ENCODE results near the gene SLC35E2B.

Gene SLC35E2B

DNA sequence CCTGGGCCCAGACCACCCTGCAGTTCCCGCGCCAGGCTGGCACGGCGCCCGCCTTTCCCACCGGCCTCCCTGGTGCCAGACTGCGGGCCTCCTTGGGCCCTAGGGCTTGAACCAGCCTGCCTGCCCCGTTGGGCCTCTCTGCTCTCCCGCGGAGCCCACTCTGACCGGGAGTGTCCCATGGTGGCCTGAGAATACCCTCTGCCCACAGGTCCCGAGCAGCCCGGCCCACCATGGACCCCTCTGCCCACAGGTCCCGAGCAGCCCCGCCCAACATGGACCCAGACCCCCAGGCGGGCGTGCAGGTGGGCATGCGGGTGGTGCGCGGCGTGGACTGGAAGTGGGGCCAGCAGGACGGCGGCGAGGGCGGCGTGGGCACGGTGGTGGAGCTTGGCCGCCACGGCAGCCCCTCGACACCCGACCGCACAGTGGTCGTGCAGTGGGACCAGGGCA is 69.4 kb downstream of the SLC35E2B start:
- DNase-seq, result no peak

DNA sequence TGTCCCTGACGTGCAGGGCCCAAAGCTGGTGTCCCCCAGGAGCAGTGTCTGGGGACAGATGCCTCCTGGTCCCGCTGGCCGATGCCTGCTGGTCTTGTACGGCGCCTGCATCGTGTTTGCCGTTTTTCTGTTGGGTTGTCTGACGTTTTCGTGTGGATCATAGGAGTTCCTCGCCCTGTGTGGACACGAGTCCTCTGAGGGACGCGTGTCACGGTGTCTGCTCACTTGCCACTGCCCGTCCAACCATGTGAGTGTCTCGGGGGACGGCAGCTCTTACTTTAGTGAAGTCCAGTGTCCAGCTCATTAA is 69.9 kb downstream of the SLC35E2B start:
- DNase-seq, result no peak

DNA sequence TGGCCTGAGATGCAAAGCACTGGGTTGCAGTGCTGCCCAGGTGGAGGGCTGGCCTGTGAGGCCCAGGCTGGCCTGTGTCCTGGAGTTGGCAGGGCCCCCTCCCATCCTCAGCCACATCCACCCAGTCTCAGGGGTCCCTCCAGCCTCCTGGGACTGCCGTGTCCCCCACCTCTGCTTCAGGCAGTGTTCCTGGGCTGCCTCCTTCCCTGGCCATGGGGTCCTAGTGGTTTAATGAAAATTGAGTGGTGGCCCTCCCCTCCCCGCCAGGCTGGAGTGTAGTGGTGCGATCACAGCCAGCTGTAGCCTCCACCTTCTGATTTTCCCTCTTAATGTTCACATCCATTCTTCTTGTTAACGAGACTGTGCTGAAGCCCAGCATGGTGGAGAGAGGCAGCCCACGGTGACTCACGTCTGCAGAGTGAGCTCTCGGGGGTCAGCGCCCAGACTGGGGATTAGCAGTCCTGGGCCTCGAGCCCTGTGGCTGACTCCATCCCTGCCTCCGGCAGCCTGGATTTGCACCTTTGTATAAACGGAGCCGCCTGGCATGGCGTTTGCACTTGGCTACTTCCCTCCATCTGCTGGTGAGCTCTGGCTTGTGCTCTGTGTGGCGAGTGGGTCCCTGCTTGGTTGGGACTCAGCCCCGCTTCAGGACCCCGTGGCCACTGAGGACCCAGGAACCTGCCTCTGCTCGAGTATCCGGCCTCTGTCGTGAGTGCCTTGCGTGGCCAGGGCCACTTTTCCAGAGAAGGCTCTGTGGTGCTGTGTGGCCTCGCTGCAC is 70.4 kb downstream of the SLC35E2B start:
- DNase-seq, result no peak

DNA sequence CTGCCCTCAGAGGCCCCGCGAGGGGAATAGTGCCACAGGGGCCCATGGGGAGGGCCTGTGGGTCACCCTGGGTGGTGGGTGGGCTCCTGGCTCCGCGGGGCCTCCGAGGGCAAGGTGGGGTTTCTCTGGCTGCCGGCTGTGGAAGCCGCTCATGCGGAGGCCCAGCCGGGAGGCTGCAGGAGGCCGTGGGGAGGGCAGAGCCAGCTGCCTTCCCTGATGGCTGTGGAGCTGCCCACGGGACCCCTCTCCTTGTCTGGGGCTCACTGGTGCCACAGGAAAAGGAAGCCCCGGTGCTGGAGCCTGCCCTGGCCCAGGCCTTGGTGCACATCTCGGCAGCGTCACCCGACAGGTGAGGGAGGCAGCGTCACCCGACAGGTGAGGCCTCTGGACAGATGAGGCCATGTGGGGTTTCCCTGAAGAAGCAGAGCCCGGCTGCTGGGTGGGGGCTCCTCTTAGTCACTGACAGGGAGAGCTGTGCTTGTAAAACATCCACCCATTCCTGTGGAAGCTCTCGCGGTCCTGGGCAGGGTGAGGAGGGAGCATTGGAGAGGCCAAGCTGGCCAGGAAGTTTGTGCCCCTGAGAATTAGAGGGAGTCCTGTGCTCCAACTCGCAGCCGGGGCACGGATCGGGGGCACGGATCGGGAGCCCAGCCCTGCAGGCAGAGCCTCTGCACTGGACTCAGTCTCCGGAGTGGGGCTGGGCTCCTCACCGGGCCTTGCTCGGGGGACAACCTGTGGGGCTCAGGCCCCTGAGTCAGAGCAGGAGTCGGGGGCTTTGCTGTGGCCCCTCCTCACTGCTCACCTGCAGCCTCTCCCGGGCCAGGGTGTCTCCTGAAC is 71.2 kb downstream of the SLC35E2B start:
- DNase-seq, result no peak

DNA sequence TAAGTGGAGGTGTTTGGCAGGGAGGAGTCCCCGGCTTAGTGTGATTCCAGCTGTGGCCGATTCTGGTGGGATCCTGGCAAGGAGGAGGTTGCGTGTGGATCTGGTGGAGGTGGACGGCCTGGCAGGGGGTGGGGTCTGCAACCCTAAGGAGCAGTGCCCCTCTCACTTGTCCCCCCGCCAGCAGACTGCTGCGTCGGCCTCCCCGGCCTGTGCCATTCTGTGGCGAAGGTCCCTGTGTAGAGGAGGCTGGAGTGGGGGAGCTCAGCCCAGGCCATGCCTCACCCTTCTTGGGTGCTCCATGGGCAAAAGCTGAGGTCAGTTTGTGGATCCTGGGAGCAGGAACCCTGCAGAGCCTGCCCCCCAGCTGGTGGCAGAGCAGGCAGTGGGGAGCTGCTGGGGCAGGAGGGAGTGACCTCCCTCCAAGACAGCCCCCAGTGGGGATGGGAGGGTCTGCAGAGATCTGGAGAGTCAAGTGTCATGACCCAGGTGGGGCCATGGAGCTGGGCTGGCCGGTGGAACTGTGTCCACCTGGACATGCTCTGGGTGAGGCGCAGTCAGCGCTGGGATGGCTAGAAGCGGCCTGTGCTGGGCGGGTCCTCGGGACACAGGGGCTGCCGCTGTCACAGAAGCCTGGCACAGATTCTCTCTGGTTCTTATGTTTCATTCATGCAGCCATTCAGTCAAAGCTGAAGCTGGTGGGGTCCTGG is 72.0 kb downstream of the SLC35E2B start:
- no peak for DNase-seq

DNA sequence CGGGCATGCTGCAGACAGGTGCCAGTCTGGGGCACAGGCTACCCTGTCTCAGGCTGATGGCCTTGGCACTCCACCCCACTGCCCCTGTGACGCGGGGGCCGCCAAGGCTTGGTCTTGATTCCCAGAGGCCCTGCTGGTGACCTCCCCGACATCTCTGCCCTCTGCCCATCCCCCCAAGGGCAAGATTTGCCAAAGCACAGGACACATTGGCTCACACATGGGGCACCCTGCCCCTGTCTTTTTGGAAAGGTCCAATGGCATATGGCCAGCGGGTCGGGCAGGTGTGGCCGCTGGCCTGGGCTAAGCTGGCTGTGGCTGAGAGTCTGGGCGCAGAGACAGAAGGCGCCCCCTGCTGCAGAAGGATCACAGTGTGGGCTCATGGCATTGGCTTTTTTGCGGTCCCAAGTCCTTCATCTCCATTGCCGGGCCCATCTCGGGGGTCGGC is 72.7 kb downstream of the SLC35E2B start:
- peak; percentile 48 for DNase-seq

DNA sequence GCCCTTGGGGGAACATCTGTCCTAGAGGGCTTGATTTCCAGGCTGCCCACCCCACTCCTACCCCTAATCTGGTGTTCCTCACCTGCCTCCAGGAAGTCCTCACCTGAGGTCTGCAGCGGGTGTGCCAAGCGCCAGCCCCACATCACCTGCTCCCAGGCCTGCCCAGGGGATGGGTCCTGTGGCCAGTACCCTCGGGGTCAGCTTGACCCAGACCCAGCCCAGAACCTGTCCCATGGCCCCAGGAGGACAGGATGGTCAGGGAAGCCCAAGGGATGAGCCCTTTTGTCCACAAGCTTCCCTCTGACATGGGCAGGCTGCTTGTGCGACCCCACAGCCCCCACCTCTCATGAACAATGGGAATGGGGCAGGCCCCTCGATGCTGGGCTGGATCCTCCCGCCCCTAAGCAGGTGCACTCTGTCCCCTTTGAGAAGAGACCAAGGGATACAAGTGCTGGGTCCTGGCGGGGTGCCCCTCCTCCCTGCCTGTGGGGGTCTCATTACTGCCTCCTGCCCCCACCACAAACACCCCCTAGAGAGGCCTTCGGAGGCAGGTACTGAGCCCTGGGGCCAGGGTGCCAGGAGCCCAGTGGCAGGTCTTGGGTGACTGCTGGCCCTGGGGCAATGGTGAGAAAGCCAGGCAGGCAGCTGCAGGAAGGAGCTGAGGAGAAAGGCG is 74.1 kb downstream of the SLC35E2B start:
- no peak for DNase-seq

DNA sequence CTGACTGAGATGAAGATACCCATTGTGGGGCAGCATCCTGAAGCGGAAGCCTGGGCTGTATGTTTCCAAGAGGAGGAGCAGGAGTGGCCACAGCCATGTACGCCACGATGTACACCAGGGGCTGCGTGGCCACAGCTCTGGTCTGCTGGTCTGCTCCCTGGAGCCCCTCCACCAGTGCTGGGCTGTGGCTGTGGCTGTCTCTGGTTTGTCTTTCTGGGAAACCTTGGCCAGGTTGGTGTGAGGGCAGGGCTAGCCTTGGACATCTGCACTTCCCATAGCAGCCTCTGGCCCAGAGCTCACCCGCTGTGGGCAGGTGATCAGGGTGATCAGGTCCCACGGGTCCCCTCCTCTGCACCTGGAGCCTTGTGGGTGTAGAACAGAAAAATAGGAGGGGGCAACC is 74.7 kb downstream of the SLC35E2B start:
- DNase-seq, result no peak

DNA sequence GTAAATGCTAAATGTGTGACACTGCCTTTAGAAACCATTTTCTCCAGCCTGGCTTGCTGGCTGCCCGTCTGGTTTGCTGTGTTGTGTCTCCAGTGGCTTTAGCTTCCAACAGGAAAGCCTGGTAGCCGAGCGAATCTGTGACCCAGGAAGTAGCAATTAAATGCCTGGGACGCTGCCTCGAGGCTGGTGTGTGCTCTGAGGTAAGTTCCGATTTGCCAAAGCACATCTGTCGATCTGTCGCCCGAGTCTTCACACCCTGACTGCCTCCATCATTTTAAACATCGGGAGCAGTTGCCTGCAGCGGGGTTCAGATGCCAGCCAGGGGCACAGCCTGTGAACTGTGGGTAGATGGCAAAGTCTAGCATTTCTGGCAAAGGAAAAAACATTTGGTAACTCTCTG is 75.1 kb downstream of the SLC35E2B start:
- no peak for DNase-seq

DNA sequence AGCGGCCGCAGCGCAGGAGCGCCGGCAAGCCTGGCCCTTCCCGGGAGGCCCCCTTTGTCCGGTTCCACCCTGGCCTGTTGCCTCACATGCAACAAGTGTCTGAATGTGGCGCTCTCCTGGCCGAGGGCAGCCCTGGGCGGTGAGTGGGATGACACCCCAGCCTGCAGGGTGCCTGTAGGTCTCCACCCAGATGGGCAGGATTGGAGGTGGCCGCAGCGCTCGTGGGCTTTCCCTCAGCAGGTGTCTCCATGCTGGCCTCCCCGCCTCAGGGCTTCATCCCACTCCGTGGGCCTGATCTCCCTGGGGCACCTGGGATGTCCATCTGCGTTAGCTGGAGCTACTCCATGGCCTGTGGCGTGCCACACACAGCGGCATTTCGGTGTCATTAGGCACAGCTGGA is 75.8 kb downstream of the SLC35E2B start:
- DNase-seq, result no peak

DNA sequence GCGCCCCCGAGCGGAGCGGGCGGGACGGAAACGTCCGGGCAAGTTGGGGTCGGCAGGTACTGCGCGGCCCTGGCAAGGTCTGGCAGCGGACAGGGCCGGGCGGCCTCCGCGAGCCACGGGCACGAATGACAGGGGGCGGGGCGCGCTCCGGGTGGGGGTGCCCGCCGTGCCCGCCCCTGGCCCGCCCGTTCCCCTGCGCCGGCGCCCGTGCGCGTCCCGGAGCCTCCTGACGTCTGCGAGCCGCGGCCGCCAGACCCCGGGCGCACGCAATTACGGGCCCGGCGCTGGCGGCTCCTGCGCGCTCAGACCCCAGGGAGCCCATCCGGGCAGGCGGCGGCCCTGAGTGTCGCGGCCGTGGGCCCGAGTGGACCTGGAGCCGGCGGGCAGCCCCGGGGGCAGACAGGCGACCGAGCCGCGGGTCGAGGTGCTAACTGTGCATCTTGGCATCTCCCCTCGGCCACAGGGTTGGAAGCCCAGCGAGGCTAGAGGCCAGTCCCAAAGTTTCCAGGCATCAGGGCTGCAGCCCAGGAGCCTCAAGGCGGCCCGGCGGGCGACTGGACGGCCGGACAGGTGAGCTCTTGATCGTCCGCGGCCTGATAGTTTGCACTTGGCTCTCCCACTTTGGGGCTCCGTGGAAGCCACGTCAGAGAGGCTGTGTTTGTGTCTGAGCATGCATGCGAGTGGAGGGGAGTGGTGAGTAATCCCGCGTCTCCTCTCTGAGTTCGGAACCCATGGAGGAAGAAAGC is 76.4 kb downstream of the SLC35E2B start:
- DNase-seq, result peak; percentile 62

DNA sequence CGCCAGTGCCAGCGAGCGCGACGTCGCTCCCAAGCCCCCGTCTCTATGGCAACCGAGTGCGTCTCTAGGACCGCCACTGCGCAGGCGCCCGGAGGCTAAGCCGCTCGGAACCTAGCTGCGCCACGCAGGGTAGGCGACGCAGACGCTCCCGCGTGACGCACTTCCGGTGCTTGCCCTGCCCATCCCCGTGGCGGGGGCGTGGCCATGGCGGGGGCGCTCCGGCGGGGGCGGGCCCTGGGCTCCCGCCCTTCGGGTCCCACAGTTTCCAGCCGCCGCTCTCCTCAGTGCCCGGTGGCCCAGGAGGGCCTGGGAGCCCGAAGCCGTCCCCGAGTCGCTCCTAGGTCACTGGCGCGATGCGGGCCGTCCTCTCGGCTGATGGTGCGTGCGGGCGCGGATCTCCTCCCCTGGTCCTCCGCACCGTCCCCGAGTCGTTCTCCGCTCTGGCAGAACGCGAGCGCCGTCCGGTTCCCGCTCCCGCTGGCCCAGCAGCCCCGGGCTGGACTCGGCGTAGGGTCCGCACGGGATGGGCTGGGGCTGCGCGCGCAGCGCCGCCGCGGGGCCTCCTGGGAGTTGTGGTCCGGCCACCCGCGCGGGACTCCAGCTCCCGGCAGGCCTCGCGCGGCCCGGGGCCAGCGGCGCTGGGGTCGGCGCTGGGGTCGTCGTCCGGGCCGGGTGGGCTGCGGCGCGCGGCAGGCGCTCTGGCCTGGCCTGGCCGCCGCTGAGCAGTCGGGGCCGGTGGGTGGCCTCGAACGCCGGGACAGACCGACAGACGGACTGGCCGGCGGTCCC is 77.1 kb downstream of the SLC35E2B start, which contains the start of gene MIB2:
MIB2 (plus strand) TSS at position 245 of the 789 bp plus-strand sequence. CDS start 7,953 bp downstream, outside the sequence.
- DNase-seq, result peak; percentile 99

DNA sequence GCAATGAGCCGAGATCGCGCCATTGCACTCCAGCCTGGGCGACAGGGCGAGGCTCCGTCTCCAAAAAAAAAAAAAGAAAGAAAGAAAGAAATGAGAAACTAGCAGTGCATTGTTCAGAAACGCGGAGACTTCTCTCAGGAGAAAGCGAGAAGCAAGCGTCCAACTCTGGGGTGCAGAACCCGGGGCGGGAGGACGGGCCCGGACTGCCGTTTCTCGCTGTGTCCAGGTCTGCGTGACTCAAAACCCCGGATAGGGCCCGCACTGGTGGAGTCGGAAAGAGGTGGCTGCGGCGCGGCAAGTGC is 77.7 kb downstream of the SLC35E2B start:
- no peak for DNase-seq

DNA sequence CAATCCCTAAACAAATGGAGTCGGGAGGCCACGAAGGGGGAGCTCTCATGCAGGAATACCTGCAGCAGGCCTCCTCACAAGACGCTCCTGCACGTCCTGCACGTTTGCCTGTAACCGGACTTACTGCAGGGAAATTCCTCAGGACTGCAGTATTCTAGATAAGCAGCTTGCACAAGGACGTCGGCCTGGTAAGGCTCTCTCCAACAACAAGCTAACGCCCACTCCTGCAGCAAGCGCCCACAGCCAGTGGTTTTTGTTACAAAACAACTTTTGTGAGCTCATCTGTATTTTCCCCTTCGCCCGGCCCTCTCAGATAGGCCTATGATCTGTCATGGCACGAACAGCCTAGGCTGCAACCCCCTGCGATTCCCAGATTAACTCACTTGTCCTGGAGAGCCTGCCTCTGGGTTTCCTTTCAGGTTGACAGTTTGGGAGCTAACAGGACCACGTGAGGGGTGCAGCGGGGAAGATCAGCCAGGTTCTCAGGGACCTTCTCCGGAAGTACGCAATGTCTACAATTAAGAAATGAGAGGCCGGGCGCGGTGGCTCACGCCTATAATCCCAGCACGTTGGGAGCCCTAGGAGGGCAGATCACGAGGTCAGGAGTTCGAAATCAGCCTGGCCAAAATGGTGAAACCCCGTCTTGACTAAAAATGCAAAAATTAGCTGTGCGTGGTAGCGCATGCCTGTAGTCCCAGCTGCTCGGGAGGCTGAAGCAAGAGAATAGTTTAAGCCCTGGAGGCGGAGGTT is 78.2 kb downstream of the SLC35E2B start:
- DNase-seq, result peak; percentile 95

DNA sequence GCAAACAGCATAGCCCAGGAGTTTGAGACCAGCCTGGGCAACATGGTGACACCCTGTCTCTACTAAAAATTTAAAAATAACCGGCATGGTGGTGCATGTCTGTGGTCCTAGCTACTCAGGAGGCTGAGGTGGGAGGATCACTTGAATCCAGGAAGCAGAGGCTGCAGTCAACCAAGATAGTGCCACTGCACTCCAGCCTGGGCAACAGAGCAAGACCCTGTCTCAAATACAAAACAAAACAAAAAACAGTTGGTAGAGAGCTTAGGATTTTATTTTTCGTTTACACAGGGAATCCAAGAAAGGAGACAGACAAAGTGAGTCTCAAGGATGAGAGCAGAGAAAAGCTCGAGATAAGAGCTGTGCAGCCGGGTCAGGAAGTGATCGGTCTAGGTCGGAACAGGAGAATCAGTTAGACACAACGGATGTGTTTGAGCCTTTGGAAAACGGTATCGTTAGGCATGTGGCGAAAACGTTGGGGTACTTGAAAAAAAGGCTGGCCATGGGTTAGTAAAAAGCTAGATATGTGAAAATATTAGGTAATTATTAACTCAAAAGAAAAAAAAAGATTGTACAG is 79.0 kb downstream of the SLC35E2B start:
- DNase-seq, result no peak

DNA sequence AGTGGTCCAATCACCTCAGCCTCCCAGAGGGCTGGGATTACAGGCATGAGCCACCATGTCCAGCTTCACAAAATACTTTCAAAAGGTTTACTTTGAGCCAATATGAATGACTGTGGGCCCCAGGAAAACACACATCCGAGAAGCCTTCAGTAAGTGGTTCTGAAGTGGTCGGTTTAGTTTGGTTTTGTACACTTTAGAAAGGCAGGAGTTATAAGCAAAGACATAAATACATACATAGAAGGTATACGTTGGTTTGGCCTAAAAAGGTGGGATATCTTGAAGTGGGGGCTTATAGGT is 80.5 kb downstream of the SLC35E2B start:
- no peak for DNase-seq

DNA sequence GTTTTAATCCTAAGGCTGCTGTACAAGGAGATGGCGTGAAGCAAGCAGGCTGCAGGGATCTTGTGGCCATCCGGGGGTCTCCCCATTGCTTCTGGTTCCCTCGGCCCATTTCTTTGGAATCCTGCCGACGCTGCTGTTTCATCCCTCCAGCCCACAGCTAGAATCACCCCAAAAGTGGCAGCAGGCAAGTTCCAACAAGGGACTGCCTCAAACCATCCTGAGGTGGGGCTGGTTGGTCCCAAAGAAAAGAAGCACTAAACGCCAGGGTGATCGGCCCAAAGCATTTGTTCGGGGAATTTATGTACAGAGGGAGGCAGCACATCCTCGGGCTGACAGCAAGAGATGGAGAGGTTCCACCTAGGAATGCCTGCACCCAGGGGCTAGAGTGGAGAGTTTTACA is 81.8 kb downstream of the SLC35E2B start:
- DNase-seq, result no peak

DNA sequence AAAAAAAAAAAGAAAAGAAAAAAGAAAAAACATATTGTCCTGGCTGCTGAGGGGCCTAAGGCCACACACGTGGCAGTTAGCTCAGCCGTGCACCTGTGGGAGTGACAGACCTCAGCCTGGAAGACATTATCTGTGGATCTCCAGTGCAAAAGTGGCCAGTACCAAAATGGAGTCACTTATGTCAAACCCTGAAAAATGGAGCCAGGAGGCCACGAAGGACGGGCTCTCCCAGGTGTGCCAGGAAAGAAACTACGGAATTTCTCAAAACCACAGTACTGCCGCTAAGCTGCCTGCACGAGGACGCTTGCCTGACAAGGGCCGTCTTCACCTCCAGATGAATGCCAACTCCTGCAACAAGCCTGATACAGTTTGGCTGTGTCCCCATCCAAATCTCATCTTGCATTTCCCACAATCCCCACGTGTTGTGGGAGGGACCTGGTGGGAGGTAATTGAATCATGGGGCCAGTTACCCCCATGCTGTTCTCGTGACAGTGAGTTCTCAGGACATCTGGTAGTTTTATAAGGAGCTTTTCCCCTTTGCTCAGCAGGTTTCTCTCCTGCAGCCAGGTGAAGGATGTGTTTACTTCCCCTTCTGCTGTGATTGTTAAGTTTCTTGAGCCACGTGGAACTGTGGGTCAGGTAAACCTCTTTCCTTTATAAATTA is 82.6 kb downstream of the SLC35E2B start:
- no peak for DNase-seq

Data from hematopoietic multipotent progenitor cell treated with erythropoietin and hydrocortisone succinate and interleukin-3 and kit ligand, for 4 days (in vitro differentiated cells).